OCI-LY1 (cell line): Measurements from ENCODE around the gene ZBTB7C.

Experiments
- H2AFZ ChIP-seq: fragments of 200-600 bp; sonication (generic), shearing (Covaris generic); 2 replicates; pipeline ENCODE4 v1.6.0; 2014; ENCODE audit warnings: antibody characterized with exemption, mild to moderate bottlenecking, low read length
- H3F3A ChIP-seq: fragments of 200-600 bp; sonication (generic), shearing (Covaris generic); 2 replicates; pipeline ENCODE4 v1.6.0; 2014; ENCODE audit warnings: mild to moderate bottlenecking, antibody characterized with exemption, low read length, moderate library complexity; ENCODE audit not compliant: insufficient read depth
- H3K27ac ChIP-seq: fragments of 200-600 bp; sonication (generic); 2 replicates; pipeline ENCODE4 v1.5.1; 2014; ENCODE audit warnings: low read length, mixed run types, mild to moderate bottlenecking, low read depth; ENCODE audit not compliant: poor library complexity, severe bottlenecking
- H3K27me3 ChIP-seq: fragments of 200-600 bp; sonication (generic); 2 replicates; pipeline ENCODE4 v1.6.0; 2014; ENCODE audit warnings: antibody characterized with exemption, mild to moderate bottlenecking, low read length, moderate library complexity; ENCODE audit not compliant: insufficient read depth
- H3K36me3 ChIP-seq: fragments of 200-600 bp; sonication (generic); 2 replicates; pipeline ENCODE4 v1.6.1; 2014; ENCODE audit warnings: mild to moderate bottlenecking, antibody characterized with exemption, low read length, moderate library complexity, mixed read lengths; ENCODE audit not compliant: insufficient read depth
- H3K4me1 ChIP-seq: fragments of 200-600 bp; sonication (generic); 2 replicates; pipeline ENCODE4 v1.5.1; 2014; ENCODE audit warnings: mild to moderate bottlenecking, low read length, moderate library complexity; ENCODE audit not compliant: insufficient read depth, severe bottlenecking
- H3K4me2 ChIP-seq: fragments of 200-600 bp; sonication (generic), shearing (Covaris generic); 2 replicates; pipeline ENCODE4 v1.6.1; 2014; ENCODE audit warnings: low read length
- H3K4me3 ChIP-seq: fragments of 200-600 bp; sonication (generic); 2 replicates; pipeline ENCODE4 v1.5.1; 2014; ENCODE audit warnings: low read length, low read depth, mild to moderate bottlenecking, mixed read lengths; ENCODE audit not compliant: poor library complexity, severe bottlenecking
- H3K79me2 ChIP-seq: fragments of 200-600 bp; shearing (Covaris generic); 2 replicates; pipeline ENCODE4 v1.6.1; 2016; ENCODE audit warnings: mixed run types, low read length, mixed read lengths; ENCODE audit not compliant: insufficient read depth
- H3K9ac ChIP-seq: fragments of 200-600 bp; sonication (generic), shearing (Covaris generic); 2 replicates; pipeline ENCODE4 v1.6.1; 2014; ENCODE audit warnings: mild to moderate bottlenecking, low read length, mixed read lengths
- H3K9me2 ChIP-seq: fragments of 200-600 bp; sonication (generic), shearing (Covaris generic); 2 replicates; pipeline ENCODE4 v1.6.1; 2014; ENCODE audit warnings: low read depth, mild to moderate bottlenecking, low read length, mixed read lengths
- H3K9me3 ChIP-seq: fragments of 200-600 bp; shearing (Covaris generic); 2 replicates; pipeline ENCODE4 v1.6.1; 2014; ENCODE audit warnings: low read length, mixed read lengths
- H4K20me1 ChIP-seq: fragments of 200-600 bp; sonication (generic), shearing (Covaris generic); 2 replicates; pipeline ENCODE4 v1.6.0; 2016; ENCODE audit warnings: mild to moderate bottlenecking, low read length; ENCODE audit not compliant: insufficient read depth
- EZH2 ChIP-seq: fragments of 200-600 bp; sonication (generic), shearing (Covaris generic); IDR thresholded peaks from 2 replicates; pipeline ENCODE4 v1.8.0; 2017; ENCODE audit warnings: borderline replicate concordance, mixed run types, mild to moderate bottlenecking, antibody characterized with exemption, low read length, moderate library complexity, mixed read lengths
- TF ChIP-seq, protein P1 (sequence below): fragments of 200-600 bp; sonication (generic), shearing (Covaris generic); IDR thresholded peaks from 2 replicates; pipeline ENCODE4 v1.5.1; 2017; ENCODE audit warnings: mild to moderate bottlenecking, antibody characterized with exemption, low read length, moderate library complexity, mixed read lengths

Gene ZBTB7C

DNA sequence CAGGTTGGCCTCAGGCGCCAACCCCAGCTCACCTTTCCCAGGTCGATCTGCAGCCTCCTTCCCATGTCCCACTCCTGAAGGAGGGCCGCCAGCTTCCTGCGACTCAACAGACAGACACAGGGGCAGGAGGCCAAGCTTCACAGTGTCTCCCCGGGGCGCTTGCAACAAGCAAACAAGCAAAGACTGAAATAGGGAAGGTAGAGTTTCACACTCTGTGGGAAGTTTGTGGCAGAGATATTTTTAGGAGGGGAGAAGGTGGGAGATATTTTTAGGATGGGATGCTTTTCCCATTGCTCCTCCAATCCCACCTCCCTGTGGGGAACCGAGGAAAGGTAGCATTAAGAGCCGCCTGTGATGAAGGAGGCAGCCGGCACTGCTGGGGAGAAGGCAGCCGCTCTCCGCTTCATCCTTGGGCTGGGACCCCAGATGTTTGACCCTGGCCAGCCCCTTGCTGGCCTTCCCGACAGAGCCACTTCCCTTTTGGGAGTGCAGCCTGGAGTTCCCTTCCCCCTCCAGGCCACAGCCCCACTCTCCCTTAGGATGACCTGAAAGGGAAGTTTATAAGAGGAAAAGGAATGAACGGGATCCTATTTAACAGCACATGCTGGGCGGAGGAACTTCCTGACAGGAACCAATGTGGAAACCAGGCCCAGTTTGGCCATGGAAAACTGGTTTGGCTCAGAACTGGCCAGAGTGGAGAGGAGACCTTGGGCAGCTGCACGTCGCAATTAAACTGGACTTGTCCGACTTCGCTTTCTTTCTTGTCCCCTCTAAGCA, 336.6 kb downstream of the ZBTB7C start:
- Histone ChIP-seq H4K20me1 (no peaks in the 10 kb centered on the region), H3K4me3 (no peak overlapping the region), H3K36me3 (no peaks in the 10 kb centered on the region), H3K9ac (no peak overlapping the region), H2AFZ (no peak overlapping the region), H3K9me2 (no peaks in the 10 kb centered on the region), H3K4me2 (no peak overlapping the region), H3K27ac (no peak overlapping the region), H3K4me1 (no peaks in the 10 kb centered on the region), H3F3A (no peaks in the 10 kb centered on the region), H3K79me2 (no peaks in the 10 kb centered on the region), H3K27me3 (no peaks in the 10 kb centered on the region; the same call in 1 of the 2 replicates), H3K9me3 (no peaks in the 10 kb centered on the region)
- TF ChIP-seq EZH2, result no peak
- TF ChIP-seq, protein P1, sequence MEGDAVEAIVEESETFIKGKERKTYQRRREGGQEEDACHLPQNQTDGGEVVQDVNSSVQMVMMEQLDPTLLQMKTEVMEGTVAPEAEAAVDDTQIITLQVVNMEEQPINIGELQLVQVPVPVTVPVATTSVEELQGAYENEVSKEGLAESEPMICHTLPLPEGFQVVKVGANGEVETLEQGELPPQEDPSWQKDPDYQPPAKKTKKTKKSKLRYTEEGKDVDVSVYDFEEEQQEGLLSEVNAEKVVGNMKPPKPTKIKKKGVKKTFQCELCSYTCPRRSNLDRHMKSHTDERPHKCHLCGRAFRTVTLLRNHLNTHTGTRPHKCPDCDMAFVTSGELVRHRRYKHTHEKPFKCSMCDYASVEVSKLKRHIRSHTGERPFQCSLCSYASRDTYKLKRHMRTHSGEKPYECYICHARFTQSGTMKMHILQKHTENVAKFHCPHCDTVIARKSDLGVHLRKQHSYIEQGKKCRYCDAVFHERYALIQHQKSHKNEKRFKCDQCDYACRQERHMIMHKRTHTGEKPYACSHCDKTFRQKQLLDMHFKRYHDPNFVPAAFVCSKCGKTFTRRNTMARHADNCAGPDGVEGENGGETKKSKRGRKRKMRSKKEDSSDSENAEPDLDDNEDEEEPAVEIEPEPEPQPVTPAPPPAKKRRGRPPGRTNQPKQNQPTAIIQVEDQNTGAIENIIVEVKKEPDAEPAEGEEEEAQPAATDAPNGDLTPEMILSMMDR, result no peak

GRCh38 chr18:48068916-48069445, 340.2 kb downstream of the ZBTB7C start:
- H3K27me3 ChIP-seq, result no peaks in the 10 kb centered on the region
- H3K9me2 ChIP-seq, result no peaks in the 10 kb centered on the region
- H3K4me3 ChIP-seq, result no peak overlapping the region
- H3K4me2 ChIP-seq, result no peak overlapping the region
- no peak overlapping the region for H3K27ac ChIP-seq
- no peaks in the 10 kb centered on the region for H3K9me3 ChIP-seq
- H3K4me1 ChIP-seq, result no peaks in the 10 kb centered on the region
- no peak for TF ChIP-seq EZH2
- TF ChIP-seq, protein P1, result no peak
- H3K79me2 ChIP-seq, result no peaks in the 10 kb centered on the region
- no peaks in the 10 kb centered on the region for H4K20me1 ChIP-seq
- H3K9ac ChIP-seq, result no peak overlapping the region
- no peak overlapping the region for H2AFZ ChIP-seq
- H3F3A ChIP-seq, result no peaks in the 10 kb centered on the region
- H3K36me3 ChIP-seq, result no peaks in the 10 kb centered on the region

GRCh38 chr18:48066225-48066652, 342.9 kb downstream of the ZBTB7C start:
- Histone ChIP-seq H3K9ac (no peak overlapping the region), H4K20me1 (no peaks in the 10 kb centered on the region), H2AFZ (no peak overlapping the region), H3F3A (no peaks in the 10 kb centered on the region), H3K27me3 (no peaks in the 10 kb centered on the region), H3K4me1 (no peaks in the 10 kb centered on the region), H3K4me2 (no peak overlapping the region), H3K36me3 (no peaks in the 10 kb centered on the region), H3K9me3 (no peaks in the 10 kb centered on the region), H3K9me2 (no peaks in the 10 kb centered on the region), H3K27ac (no peak overlapping the region), H3K4me3 (no peak overlapping the region), H3K79me2 (no peaks in the 10 kb centered on the region)
- TF ChIP-seq, protein P1, result no peak
